Stimulated activated effector memory CD8-positive, alpha-beta T cell treated with anti-CD3 and anti-CD28 coated beads, Interleukin-12 subunit alpha, Interleukin-12 subunit beta, amount 100 ng/mL, for 72 hours (primary cell): ENCODE results near the gene RAPGEFL1.
"Not testable (repeated sequence)": the region's sequence is repeated elsewhere in the genome, so short reads cannot be mapped to it uniquely, and the experiment has no call there.

Experiments
- ATAC-seq: fragments of 150-1000 bp; cut with Tn5 transposase; 2 replicates; pipeline ENCODE4 v1.10.0; 2021
- DNase-seq, 2 donors: peaks; one replicate each; pipeline ENCODE4 v3.0.0; 2021 to 2022; ENCODE audit warnings: low spot score in 2 of 2
- H3K27ac Mint-ChIP-seq: one replicate; pipeline ENCODE4 v1.8.0; 2022; ENCODE audit warnings: mild to moderate bottlenecking, mixed read lengths
- H3K36me3 Mint-ChIP-seq: one replicate; pipeline ENCODE4 v1.8.0; 2022; ENCODE audit warnings: mild to moderate bottlenecking, mixed read lengths
- H3K4me1 Mint-ChIP-seq: one replicate; pipeline ENCODE4 v1.8.0; 2022; ENCODE audit warnings: mixed read lengths
- H3K4me3 Mint-ChIP-seq: one replicate; pipeline ENCODE4 v1.8.0; 2022; ENCODE audit warnings: mild to moderate bottlenecking, mixed read lengths
- H3K9me3 Mint-ChIP-seq: one replicate; pipeline ENCODE4 v1.8.0; 2022; ENCODE audit warnings: mixed read lengths

The RAPGEFL1 gene

DNA sequence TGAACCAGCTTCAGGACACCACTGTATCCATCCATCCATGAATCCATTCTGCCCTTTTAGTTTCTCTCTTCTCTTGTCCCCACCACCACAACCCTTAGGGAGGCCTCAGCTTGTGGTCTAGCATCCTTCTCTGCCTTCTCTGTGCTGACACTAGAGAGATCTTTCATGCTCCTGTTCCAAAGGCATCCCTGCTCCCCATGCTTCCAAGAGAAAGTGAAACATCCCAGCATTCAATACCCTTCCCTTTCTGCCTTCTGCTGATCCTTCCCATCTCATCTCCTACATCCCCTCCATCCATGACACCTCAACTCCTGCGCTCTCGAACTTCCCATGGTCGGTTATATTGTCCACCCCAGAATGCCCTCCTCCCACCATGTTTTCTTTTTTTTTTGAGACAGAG is 10.0 kb downstream of the RAPGEFL1 start:
- no peaks in the 10 kb centered on the region for H3K36me3 Mint-ChIP-seq
- DNase-seq: no peak
- H3K9me3 Mint-ChIP-seq: no peaks in the 10 kb centered on the region
- ATAC-seq: no peak
- peaks cover 5% of the 10 kb centered on the region for H3K4me1 Mint-ChIP-seq
- H3K4me3 Mint-ChIP-seq: no peak overlapping the region
- H3K27ac Mint-ChIP-seq: peak overlapping the region; percentile 4

DNA sequence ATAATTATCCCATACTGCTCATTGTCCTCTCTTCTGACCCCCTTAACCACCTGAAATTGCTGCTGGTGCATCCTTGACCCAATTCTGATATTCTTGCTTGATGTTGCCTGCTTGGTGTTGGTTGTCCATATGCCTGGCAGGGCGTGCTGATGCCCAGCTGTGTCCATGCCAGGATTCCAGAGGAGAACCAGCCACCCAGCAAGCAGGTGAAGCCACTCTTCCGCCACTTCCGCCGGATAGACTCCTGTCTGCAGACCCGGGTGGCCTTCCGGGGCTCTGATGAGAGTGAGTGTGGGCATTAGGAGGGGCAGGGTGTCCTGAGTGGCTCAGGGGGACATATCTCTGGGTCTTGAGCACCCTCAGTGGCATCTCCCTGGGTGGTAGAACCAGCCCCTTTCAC is 11.4 kb downstream of the RAPGEFL1 start:
- H3K36me3 Mint-ChIP-seq: no peaks in the 10 kb centered on the region
- ATAC-seq (no peak), DNase-seq (no peak)
- no peak overlapping the region for H3K4me3 Mint-ChIP-seq
- no peaks in the 10 kb centered on the region for H3K9me3 Mint-ChIP-seq
- H3K4me1 Mint-ChIP-seq: peaks cover 5% of the 10 kb centered on the region
- peak overlapping the region; percentile 33 for H3K27ac Mint-ChIP-seq

DNA sequence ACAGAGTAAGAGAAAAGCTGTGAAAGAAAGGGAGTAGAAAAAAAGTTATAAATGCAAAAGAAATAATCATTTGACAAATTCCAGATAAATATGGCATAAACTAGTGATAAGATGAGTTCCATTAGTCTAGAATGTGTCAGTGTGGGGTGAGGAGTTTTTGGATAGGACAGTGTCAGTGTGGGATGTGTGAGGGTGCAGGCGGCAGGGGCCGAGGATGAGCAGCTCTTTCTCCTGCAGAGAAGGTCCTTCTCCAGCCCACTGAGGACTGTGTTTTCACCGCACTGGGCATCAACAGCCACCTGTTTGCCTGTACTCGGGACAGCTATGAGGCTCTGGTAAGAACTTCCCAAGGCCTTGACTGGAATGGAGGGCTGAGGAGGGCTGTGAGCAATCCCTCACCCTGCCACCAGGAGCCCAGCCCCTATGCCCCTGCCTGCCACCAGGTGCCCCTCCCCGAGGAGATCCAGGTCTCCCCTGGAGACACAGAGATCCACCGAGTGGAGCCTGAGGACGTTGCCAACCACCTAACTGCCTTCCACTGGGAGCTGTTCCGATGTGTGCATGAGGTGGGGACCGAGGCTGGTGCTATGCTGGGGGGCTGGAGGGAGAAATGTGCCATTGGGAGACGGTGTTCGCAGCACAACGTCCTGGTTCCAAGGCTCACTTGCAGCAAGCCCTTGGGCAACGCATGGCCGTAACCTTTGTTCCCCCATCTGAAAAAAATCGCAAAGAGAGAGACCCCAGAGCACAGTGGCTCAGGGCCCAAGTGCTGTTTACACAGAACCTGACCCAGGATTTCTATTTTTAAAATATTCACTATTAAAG is 13.1 kb downstream of the RAPGEFL1 start:
- ATAC-seq (peak; percentile 51), DNase-seq (no peak)
- Mint-ChIP-seq H3K9me3 (no peaks in the 10 kb centered on the region), H3K36me3 (no peaks in the 10 kb centered on the region), H3K4me1 (peaks cover 5% of the 10 kb centered on the region), H3K27ac (no peak overlapping the region), H3K4me3 (peak overlapping the region; percentile 82)

DNA sequence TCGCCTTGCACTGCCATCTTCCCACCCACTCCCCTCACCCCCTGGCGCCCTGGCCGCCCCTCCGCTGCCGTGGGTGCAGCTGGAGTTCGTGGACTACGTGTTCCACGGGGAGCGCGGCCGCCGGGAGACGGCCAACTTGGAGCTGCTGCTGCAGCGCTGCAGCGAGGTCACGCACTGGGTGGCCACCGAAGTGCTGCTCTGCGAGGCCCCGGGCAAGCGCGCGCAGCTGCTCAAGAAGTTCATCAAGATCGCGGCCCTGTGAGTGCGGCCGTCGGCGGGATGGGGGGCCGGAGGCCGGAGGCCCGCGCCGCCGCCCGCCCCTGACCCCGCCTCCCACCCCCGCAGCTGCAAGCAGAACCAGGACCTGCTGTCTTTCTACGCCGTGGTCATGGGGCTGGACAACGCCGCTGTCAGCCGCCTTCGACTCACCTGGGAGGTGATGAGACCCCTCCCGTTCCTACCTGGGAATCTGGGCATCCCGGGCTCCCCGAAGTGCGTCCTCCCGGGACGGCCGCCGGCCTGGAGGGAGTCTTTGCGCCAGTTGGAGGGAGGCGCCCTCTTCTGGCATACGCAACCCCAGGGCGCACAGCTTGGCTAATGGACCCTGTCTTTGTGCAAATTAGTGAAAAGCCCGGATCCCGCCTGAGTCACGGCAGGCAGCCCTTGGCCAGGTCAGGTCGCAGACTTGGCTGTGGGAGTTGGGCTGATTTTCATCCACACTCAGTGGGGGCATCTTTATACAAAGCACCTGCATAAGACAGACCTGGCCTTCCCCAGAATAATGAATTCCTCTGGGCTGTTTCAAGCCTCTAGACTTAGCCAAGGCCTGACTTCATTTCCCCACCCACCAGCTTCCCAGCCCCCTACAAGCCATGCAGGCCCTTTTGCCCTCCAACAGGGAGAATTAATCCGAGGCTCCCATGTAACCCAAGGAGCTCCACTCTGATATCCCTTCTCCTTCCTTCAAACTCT is 14.3 kb downstream of the RAPGEFL1 start:
- H3K27ac Mint-ChIP-seq: peak overlapping the region; percentile 65
- peaks cover 5% of the 10 kb centered on the region for H3K4me1 Mint-ChIP-seq
- H3K36me3 Mint-ChIP-seq: no peaks in the 10 kb centered on the region
- H3K4me3 Mint-ChIP-seq: peak overlapping the region; percentile 82
- ATAC-seq (peak; percentile 90), DNase-seq (peak; percentile 58 to 83)
- H3K9me3 Mint-ChIP-seq: no peaks in the 10 kb centered on the region

DNA sequence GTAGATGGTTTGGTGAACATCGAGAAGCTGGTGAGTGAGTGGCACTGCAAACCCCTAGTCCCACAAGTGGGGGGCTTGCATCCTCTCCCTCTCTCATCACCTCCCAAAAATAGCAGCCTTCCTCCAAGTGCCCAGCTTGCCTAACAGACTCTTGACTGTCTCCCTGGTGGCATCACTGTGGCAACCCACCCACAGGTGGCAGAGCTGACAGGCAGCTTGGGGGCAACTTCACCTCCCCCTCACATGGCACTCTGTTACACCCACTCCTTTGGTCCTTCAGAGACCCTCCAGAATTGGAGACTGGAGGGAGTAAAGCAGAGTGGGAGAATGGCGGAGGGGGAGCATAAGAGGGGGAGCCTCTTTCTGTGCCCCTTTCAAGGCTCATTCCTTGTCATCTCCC is 15.7 kb downstream of the RAPGEFL1 start:
- peak overlapping the region; percentile 80 for H3K27ac Mint-ChIP-seq
- no peak for ATAC-seq

DNA sequence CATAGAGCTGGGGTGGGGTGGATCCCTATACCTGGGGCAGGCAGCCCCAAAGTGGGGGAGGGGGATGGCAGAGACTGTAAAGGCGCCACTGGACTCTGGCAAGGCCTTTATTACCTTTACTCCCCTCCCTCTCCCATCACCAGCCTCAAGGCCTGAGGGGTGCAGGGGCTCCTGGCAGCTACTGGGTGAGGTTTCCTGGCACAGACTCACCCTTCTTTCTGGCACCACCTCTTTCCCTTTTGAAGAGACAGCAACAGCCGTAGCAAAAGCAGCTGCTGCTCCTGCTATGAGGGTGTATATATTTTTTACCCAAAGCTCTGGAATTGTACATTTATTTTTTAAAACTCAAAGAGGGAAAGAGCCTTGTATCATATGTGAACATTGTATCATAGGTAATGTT is 17.6 kb downstream of the RAPGEFL1 start:
- ATAC-seq (no peak), DNase-seq (no peak)
- Mint-ChIP-seq H3K36me3 (no peaks in the 10 kb centered on the region), H3K4me3 (no peak overlapping the region), H3K9me3 (no peaks in the 10 kb centered on the region), H3K27ac (no peak overlapping the region), H3K4me1 (peaks cover 5% of the 10 kb centered on the region)

More for the DNA sequence above, 15.7 kb downstream of the RAPGEFL1 start:
- no peak overlapping the region for H3K4me3 Mint-ChIP-seq
- H3K9me3 Mint-ChIP-seq: no peaks in the 10 kb centered on the region
- H3K36me3 Mint-ChIP-seq: no peaks in the 10 kb centered on the region
- no peak for DNase-seq
- peaks cover 5% of the 10 kb centered on the region for H3K4me1 Mint-ChIP-seq

DNA sequence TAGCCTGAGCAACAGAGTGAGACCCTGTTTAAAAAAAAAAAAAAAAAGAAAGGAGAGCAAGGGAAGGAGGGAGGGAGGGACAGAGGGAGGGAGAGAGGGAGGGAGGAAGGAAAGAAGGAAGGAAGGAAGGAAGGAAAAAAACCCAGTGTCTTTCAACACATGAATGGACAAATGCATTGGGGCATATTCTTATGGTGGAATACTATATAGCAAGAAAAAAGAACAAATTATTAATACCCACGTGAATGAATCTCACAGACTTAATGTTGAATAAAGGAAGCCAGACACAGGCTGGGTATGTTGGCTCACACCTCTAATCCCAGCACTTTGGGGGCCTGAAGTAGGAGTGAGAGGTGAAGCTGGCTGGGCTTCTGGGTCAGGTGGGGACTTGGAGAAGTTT is 20.3 kb downstream of the RAPGEFL1 start:
- no peaks in the 10 kb centered on the region for H3K36me3 Mint-ChIP-seq
- H3K4me3 Mint-ChIP-seq: no peak overlapping the region
- ATAC-seq (no peak), DNase-seq (no peak)
- no peaks in the 10 kb centered on the region for H3K9me3 Mint-ChIP-seq
- H3K4me1 Mint-ChIP-seq: no peaks in the 10 kb centered on the region
- H3K27ac Mint-ChIP-seq: no peak overlapping the region

DNA sequence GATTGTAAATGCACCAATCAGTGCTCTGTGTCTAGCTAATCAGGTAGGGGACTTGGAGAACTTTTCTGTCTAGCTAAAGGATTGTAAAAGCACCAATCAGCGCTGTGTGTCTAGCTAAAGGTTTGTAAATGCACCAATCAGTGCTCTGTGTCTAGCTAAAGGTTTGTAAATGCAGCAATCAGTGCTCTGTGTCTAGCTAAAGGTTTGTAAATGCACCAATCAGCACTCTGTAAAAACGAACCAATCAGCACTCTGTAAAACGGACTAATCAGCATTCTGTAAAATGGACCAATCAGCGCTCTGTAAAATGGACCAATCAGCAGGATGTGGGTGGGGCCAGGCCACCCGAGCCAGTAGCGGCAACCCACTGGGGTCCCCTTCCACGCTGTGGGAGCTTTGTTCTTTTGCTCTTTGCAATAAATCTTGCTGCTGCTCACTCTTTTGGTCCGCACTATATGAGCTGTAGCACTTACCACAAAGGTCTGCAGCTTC is 20.7 kb downstream of the RAPGEFL1 start:
- ATAC-seq: peak; percentile 25
- H3K4me1 Mint-ChIP-seq, DNase-seq, H3K4me3 Mint-ChIP-seq, H3K36me3 Mint-ChIP-seq, H3K27ac Mint-ChIP-seq, H3K9me3 Mint-ChIP-seq: not testable (repeated sequence)

DNA sequence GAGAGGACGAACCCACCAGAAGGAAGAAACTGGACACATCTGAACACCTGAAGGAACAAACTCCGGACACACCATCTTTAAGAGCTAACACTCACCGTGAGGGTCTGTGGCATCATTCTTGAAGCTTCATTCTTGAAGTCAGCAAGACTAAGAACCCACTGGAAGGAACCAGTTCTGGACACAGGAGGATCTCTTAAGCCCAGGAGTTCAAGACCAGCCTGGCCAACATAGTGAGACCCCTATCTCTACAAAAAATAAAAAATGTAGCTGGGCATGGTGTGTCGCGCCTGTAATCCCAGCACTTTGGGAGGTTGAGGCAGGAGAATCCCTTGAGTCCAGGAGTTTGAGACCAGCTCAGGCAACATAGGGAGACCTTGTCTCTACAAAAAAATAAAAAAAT is 21.3 kb downstream of the RAPGEFL1 start:
- H3K4me1 Mint-ChIP-seq: no peaks in the 10 kb centered on the region
- no peak overlapping the region for H3K27ac Mint-ChIP-seq
- no peaks in the 10 kb centered on the region for H3K36me3 Mint-ChIP-seq
- ATAC-seq (no peak), DNase-seq (no peak)
- H3K4me3 Mint-ChIP-seq: no peak overlapping the region
- no peaks in the 10 kb centered on the region for H3K9me3 Mint-ChIP-seq

DNA sequence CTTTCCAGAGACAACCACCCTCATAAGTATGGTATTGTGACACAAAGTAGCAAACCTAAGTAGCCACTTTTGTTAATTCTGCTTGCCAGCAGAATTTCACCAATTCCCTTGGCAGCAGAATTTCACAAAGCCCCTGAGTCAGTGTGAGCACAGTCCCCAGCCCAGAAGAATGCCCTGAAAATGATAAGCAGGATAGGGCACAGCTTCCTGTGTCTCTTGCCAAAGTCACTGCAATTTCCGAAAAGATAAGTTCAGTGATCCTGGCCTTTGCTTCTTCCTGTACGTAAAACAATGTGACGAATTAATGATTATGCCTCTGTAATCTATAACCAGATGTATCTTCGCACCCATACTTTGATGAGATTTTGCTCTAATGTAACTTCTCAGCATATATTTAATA is 25.9 kb downstream of the RAPGEFL1 start:
- Mint-ChIP-seq H3K9me3 (no peaks in the 10 kb centered on the region), H3K27ac (no peak overlapping the region)

DNA sequence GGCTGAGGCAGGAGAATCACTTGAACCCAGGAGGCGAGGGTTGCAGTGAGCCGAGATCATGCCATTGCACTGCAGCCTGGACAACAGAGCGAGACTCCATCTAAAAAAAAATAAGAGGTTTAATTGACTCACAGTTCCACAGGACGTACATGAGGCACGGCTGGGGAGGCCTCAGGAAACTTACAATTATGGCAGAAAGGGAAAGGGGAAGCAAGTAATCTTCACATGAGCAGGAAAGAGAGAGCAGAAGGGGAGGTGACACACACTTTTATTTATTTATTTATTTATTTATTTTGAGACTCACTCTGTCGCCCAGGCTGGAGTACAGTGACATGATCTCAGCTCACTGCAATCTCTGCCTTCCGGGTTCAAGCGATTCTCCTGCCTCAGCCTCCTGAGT is 28.9 kb downstream of the RAPGEFL1 start:
- not testable (repeated sequence) for H3K9me3 Mint-ChIP-seq, ATAC-seq, H3K4me1 Mint-ChIP-seq, DNase-seq, H3K4me3 Mint-ChIP-seq, H3K27ac Mint-ChIP-seq, H3K36me3 Mint-ChIP-seq

More for the DNA sequence above, 25.9 kb downstream of the RAPGEFL1 start:
- no peak for ATAC-seq
- Mint-ChIP-seq H3K36me3 (no peaks in the 10 kb centered on the region), H3K4me1 (no peaks in the 10 kb centered on the region), H3K4me3 (no peak overlapping the region)
- no peak for DNase-seq

DNA sequence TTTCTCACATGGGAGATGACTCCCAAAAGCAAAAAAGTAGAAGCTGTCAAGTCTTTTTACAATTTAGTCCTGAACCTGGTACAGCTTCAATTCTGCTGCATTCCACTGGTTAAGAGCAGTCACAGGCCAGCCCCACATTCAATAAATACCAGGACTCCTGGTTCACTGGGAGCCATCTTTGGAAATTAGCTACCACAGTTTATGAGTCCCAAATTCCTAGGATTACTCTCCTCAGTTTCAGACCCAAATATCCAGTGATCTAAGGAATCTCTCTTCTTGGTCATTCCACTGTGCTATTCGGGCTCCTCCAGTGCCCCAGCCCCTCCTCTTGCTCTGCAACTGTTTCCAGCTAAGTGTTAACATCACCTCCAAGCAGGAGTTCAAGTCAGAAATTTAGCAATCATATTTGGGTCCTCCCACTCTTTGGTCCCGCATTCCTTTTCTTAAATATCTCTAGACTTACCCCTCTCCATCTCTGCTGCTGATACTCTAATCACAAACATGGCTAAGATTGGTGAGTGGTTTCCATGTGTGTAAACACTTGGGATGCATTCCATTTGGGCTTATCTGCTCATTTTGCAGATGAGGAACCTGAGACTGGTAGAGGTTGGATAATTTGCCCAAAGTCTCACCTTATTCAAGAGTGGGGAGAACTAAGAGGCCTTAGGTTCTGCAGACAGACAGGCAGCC is 32.3 kb downstream of the RAPGEFL1 start:
- no peaks in the 10 kb centered on the region for H3K4me1 Mint-ChIP-seq
- H3K36me3 Mint-ChIP-seq: no peaks in the 10 kb centered on the region
- no peak for DNase-seq
- no peak for ATAC-seq
- H3K27ac Mint-ChIP-seq: no peak overlapping the region
- no peaks in the 10 kb centered on the region for H3K9me3 Mint-ChIP-seq
- no peak overlapping the region for H3K4me3 Mint-ChIP-seq

DNA sequence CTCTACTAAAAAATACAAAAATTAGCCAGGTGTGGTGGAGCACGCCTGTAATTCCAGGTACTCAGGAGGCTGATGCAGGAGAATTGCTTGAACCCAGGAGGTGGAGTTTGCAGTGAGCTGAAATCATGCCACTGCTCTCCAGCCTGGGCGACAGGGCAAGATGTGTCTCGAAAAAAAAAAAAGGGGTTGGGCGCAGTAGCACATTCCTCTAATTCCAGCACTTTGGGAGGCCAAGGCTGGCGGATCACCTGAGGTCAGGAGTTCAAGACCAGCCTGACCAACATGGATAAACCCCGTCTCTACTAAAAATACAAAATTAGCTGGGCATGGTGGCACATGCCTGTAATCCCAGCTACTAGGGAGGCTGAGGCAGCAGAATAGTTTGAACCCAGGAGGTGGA is 36.6 kb downstream of the RAPGEFL1 start:
- peaks cover 13% of the 10 kb centered on the region for H3K4me1 Mint-ChIP-seq
- not testable (repeated sequence) for DNase-seq, ATAC-seq, H3K4me3 Mint-ChIP-seq, H3K27ac Mint-ChIP-seq, H3K9me3 Mint-ChIP-seq
- H3K36me3 Mint-ChIP-seq: peaks cover 11% of the 10 kb centered on the region

DNA sequence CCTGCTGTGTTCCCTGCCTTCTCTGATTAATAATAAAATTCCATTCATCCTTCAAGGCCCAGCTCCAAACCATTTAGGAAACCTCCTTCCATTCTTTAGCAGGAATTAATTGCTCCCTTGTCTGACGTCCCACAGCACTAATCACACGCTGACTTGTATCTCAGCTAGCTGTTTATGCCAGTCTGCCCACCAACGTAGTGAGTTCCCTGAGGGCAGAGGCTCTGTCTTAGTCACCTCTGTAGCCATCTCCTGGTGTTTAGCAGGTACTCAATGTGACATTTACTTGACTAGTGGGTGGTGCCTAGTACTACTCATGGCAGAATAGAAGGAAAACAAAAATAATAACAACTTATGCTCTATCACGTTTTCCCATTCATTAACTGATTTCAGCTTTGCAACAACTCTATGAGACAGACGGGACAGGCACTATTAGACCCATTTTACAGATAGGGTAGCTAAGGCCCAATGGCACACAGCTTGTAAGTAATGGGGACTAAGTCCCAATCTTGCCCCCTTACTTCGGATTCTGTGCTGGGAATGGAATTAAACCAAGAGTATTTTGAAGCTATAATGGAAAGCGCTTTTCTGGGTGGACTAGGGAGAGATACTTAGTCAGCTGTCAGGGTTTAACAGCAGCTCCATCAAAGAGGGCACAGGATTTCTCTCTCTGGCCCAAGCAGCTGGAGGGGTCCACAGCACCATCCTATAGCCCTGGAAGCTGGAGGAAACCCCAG is 40.9 kb downstream of the RAPGEFL1 start:
- Mint-ChIP-seq H3K36me3 (peaks cover 24% of the 10 kb centered on the region), H3K27ac (peak overlapping the region; percentile 99), H3K4me3 (peak overlapping the region; percentile 80), H3K9me3 (no peaks in the 10 kb centered on the region), H3K4me1 (peaks cover 31% of the 10 kb centered on the region)
- no peak for DNase-seq
- ATAC-seq: peak; percentile 31
